ENCODE results near the gene PBX1. TPM values are rescaled to one million over a fixed set of nuclear protein-coding genes. Genes with fewer than 3 reads are reported as not detected.

PBX1 gene
- total and polyA plus RNA-seq, 8 donors, result 11.0 to 113 (median 23.0) TPM

GRCh38 chr1:164630626-164631396 lies 71.8 kb downstream of the PBX1 start:
- Histone ChIP-seq H3K36me3 (peaks cover 0 to 5% (median 2%) of the 10 kb centered on the region in 4 donors), H3K27ac (peak overlapping the region in 2 of 5 donors; percentile 14 to 63), H3K4me3 (no peak overlapping the region), H3K27me3 (no peaks in the 10 kb centered on the region), H3K9me3 (no peaks in the 10 kb centered on the region), H3K4me1 (peaks cover 28 to 89% (median 58%) of the 10 kb centered on the region in 4 donors)
- peak in 1 of 3 donors; percentile 16 for TF ChIP-seq POLR2AphosphoS5 (IDR thresholded peaks at IDR 0.05)
- TF ChIP-seq EP300 (IDR thresholded peaks at IDR 0.05), result no peak
- DNase-seq, result no peak
- intact Hi-C loops (cut with DNase I; ENCODE audit: low total_unique reads), result no loop called here
- WGBS, 5 donors, result 26 to 43% (median 29%) methylated on average over 3 of the region's 3 CpGs

- Histone ChIP-seq H3K9me3 (no peaks in the 10 kb centered on the region), H3K36me3 (no peaks in the 10 kb centered on the region), H3K27ac (peak overlapping the region in 3 of 5 donors; percentile 32 to 35 (median 34)), H3K4me1 (peaks cover 37 to 90% (median 61%) of the 10 kb centered on the region in 4 donors), H3K4me3 (no peak overlapping the region), H3K27me3 (no peaks in the 10 kb centered on the region)
- WGBS, 5 donors, result 71 to 82% (median 75%) methylated on average over 7 of the region's 7 CpGs
- DNase-seq, result no peak
- intact Hi-C loops (cut with DNase I; ENCODE audit: low total_unique reads), result no loop called here
- TF ChIP-seq POLR2AphosphoS5 (IDR thresholded peaks at IDR 0.05), result no peak
- no peak for TF ChIP-seq POLR2A (IDR thresholded peaks at IDR 0.05)
- no peak for TF ChIP-seq EP300 (IDR thresholded peaks at IDR 0.05)
- TF ChIP-seq CTCF (IDR thresholded peaks at IDR 0.05), result no peak
Measured at GRCh38 chr1:164631751-164632150, 72.8 kb downstream of the PBX1 start.

GRCh38 chr1:164633997-164634396 lies 75.0 kb downstream of the PBX1 start:
- 29 to 59% (median 46%) methylated on average over 7 of the region's 7 CpGs for whole genome bisulfite sequencing, 5 donors
- peaks cover 58 to 98% (median 80%) of the 10 kb centered on the region in 4 donors for H3K4me1 ChIP-seq
- H3K36me3 ChIP-seq, result no peaks in the 10 kb centered on the region
- TF ChIP-seq POLR2A (IDR thresholded peaks at IDR 0.05) (no peak), EP300 (IDR thresholded peaks at IDR 0.05) (no peak), CTCF (IDR thresholded peaks at IDR 0.05) (no peak), POLR2AphosphoS5 (IDR thresholded peaks at IDR 0.05) (no peak)
- H3K9me3 ChIP-seq, result no peaks in the 10 kb centered on the region
- peak overlapping the region in 1 of 4 donors; percentile 3 for H3K4me3 ChIP-seq
- DNase-seq, result peak in 1 of 2 donors; percentile 40
- peak overlapping the region; percentile 35 to 81 (median 77) for H3K27ac ChIP-seq
- no peaks in the 10 kb centered on the region for H3K27me3 ChIP-seq
- intact Hi-C loops (cut with DNase I; ENCODE audit: low total_unique reads), result no loop called here

- intact Hi-C loops (cut with DNase I; ENCODE audit: low total_unique reads), result no loop called here
- Histone ChIP-seq H3K27me3 (no peaks in the 10 kb centered on the region), H3K9me3 (no peaks in the 10 kb centered on the region), H3K36me3 (no peaks in the 10 kb centered on the region), H3K27ac (peak overlapping the region; percentile 63 to 81 (median 77)), H3K4me1 (peaks cover 70 to 100% (median 86%) of the 10 kb centered on the region in 4 donors), H3K4me3 (no peak overlapping the region)
- no peak for TF ChIP-seq CTCF (IDR thresholded peaks at IDR 0.05)
- 81 to 83% (median 83%) methylated on average over 22 of the region's 22 CpGs for whole genome bisulfite sequencing, 5 donors
- no peak for DNase-seq
Measured at GRCh38 chr1:164635059-164635802, 76.2 kb downstream of the PBX1 start.
